Non-pigmented ciliary epithelial cell (primary cell): ENCODE results near the gene NCK2.

Experiments used
- DNase-seq: peaks from one replicate; pipeline ENCODE4 v3.0.0-alpha.2; 2010; ENCODE audit warnings: low read depth

Gene NCK2

GRCh38 chr2:105736145-105736544 is 8.6 kb upstream of the NCK2 start:
- no peak for DNase-seq

- no peak for DNase-seq
Observed at GRCh38 chr2:105737980-105738657, 6.6 kb upstream of the NCK2 start.

DNA sequence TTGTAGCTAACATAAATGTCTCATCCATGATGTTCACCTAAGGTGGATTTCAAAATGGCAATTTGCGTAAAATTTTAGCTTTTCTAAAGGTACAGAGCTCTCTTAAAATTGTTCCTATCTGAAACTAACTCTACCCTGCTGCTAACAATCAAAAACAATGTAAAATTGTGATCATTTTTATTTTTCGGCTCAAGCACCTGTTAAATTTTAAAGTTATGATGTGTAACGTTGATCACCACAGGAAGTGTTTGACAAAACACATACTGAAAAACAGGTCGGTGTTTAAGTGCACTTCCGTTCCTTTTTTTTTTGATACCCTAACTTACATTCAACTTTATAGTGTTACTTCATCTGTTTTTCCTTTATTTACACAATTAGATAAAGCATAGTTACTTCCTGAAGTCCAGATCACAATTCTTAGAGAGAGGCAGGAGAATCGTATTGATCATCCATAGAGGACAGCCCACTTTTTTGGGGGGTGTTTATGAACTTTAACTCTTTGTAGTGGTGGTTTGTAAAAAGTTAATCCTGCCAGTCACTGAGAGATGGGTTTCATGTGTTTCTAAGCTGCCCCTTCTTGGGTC is 6.0 kb upstream of the NCK2 start:
- no peak for DNase-seq

GRCh38 chr2:105739426-105739825 is 5.3 kb upstream of the NCK2 start:
- no peak for DNase-seq

GRCh38 chr2:105739944-105740530 is 4.7 kb upstream of the NCK2 start:
- DNase-seq: no peak

GRCh38 chr2:105741174-105741573 is 3.5 kb upstream of the NCK2 start:
- no peak for DNase-seq

DNA sequence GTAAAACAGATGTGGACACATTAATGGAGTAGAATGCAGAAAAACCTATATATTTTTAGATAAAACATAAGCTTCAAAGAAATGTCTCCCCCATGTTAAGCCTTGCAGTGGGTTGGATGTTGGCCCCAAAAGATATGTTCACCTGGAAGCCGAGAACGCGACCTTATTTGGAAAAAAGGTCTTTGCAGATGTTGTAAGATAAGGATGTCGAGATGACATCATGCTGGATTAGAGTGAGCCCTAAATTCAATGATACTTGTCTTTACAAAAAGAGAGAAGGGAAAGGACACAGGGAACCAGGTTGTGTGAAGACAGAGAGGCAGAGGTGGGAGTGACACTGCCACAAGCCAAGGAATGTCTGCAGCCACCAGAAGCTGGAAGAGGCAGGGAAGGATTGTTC is 3.1 kb upstream of the NCK2 start:
- DNase-seq: no peak

DNA sequence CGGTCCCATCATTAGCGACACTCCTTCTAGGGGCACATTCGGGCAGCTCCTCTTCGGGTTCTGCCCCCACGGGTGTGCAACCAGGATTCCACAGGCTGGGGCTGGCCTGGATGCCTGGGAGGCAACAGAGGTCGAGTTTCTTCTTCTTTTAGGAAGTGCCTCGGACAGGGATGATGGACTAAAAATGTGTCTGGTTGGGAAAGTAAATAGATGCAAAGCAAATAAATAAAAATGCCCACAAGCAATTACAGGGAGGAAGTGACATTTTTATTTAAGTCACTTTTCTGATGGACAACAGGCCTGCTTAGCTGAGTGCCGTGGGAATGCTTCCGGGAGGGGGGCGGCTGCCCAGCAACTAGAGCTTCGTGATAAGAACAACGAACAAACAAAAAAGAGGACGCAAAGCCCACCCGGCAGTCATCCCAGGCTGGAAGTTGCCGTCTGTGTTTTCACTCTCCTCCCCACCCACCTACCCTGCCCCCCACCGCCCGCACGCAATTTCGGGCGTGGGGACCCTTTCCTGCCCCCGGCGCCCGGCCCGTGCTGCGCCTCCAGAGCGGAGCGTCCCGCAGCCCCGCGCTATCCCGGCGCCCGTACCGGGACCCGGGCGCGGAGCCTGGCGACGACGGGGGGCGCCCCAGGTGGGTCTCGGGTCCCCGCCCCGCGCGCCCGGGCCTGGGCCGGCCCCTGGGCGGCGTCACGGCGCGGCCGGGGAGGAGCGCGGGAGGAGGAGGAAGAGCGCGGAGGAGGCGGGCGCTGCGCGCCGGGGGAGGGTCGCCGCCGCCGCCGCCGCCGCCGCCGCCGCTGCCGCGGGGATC is 412 bp upstream of the NCK2 start:
- no peak for DNase-seq

- no peak for DNase-seq
Observed at GRCh38 chr2:105746177-105747080, 1.7 kb downstream of the NCK2 start.

GRCh38 chr2:105747254-105747894 is 2.7 kb downstream of the NCK2 start:
- DNase-seq: no peak

GRCh38 chr2:105747991-105748390 is 3.3 kb downstream of the NCK2 start:
- DNase-seq: no peak

DNA sequence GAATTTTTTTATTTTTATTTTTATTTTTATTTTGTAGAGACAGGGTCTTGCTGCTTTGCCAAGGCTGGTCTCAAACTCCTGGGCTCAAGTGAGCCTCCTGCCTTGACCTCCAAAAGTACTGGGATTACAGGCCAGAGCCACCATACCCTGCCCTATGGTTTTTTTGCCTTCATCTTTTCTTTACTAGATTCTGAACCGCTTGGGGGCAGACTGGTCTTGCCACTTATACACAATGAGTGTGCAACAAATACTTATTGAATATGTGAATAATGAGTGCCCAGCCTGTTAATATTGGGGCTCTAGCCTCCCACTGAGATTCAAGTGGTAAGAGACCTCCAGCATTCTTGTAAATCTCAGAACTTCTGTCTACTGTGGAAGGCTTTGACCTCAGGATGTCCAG is 3.9 kb downstream of the NCK2 start:
- DNase-seq: no peak

DNA sequence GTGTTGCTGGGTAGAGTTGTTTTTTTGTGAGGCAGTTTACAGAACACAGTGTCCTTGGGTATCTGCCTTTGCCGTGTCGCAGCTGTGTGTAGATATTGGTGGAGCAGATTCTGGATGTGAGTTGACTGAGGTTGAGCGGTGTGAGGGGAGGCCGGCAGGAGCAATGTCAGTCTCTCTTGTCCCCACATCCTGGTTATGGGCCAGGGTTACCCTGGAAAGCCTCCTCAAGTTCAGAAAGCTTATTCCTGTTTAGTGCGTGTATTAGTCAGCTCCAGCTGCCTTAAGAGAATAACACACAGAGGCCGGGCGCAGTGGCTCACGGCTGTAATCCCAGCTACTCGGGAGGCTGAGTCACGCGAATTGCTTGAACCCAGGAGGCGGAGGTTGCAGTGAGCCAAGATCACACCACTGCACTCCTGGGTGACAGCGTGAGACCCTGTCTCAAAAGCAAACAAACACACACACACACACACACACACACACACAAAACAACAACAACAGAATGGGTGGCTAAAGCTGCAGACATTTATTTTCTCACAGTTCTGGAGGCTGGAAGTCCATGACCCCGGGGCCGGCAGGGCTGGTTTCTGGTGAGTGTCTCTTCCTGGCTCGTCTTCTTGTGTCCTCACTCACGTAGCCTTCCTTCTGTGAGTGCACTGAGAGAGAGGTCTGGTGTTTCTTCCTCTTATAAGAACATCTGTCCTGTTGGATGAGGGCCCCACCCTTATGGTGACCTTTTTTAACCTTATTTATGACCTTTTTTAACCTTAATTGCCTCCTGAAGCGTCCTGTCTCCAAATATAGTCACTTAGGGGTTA is 5.1 kb downstream of the NCK2 start:
- DNase-seq: peak; percentile 50

DNA sequence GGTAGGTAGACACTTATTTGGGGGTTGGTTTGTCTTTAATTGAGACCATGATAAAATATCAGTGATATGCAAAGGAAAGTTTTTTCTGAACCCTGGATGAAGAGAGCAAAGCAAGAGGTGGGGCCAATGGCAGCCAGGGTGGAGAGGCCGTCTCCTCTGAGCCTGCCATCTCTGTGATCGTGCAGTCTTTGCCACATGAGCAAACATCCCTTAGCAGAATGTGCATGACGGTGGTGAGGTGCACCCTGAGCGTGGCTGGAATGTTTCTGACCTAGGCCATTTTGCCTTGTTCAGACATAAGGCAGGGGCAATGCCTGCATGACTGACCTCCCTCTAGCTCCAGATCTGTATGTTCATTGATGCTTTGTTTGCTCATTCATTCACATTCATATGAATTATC is 6.0 kb downstream of the NCK2 start:
- DNase-seq: no peak

GRCh38 chr2:105751272-105751671 is 6.6 kb downstream of the NCK2 start:
- no peak for DNase-seq

GRCh38 chr2:105752691-105753358 is 8.1 kb downstream of the NCK2 start:
- no peak for DNase-seq

DNA sequence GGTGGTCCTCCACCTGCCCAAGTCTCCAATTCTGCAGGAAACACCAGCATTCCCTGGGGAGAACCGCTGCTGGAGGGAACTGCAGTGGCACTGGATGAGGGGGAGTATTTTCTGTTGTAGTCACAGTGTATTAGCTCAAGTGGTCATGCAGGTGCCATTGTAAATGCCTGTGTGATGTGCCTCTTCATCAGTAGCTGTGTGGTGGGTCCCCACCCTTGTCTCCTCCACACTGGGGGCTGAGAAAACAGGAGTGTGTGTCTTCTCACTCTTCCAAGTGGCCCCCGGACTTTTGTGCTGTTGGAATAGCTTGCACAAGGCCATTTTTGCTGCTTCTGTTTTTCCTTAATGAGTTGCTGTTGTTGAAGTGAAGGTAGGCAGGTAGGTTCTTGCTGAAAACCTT is 8.7 kb downstream of the NCK2 start:
- no peak for DNase-seq

DNA sequence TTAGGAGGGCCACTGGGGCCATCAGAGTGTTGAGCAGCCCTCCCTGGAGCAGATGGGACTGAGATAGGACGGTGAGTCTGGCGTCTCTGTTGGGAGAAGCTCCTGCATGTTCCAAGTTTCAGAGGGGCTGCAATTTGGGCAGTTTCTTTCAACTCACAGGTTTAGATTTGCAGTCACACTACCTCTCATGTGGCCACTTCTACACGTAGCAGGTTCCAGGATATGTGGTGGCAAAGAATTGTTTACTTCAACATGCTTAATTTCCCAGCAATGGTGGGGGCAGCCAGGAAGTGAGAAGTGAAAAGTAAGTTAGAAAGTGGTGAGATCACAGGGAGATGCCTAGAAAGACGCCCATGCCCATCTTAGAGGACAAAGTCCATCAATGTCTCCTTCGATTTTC is 9.3 kb downstream of the NCK2 start:
- DNase-seq: no peak

DNA sequence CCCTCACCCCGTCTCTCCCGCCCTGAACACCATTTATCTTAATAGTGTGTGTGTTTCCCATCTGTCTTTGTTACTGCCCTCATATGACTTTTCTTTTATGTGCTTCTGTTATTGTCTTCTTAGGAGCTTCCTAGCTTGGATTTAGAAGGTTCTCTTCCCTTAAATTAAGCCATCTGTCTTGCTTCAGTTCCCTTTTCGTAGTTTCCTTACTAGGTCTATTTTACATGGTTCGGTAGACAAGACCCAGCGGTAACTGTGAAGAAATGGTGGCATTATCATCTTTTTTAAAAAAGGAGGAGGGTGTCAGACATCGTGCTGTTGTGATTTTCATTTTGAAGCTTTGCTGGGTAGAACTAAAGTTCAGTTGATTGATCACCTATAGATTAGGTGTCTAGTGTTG is 10.3 kb downstream of the NCK2 start:
- DNase-seq: no peak

- no peak for DNase-seq
Observed at GRCh38 chr2:105755895-105756294, 11.2 kb downstream of the NCK2 start.
